Measurements from ENCODE around the gene NRIP1.

- TF ChIP-seq, protein P1, sequence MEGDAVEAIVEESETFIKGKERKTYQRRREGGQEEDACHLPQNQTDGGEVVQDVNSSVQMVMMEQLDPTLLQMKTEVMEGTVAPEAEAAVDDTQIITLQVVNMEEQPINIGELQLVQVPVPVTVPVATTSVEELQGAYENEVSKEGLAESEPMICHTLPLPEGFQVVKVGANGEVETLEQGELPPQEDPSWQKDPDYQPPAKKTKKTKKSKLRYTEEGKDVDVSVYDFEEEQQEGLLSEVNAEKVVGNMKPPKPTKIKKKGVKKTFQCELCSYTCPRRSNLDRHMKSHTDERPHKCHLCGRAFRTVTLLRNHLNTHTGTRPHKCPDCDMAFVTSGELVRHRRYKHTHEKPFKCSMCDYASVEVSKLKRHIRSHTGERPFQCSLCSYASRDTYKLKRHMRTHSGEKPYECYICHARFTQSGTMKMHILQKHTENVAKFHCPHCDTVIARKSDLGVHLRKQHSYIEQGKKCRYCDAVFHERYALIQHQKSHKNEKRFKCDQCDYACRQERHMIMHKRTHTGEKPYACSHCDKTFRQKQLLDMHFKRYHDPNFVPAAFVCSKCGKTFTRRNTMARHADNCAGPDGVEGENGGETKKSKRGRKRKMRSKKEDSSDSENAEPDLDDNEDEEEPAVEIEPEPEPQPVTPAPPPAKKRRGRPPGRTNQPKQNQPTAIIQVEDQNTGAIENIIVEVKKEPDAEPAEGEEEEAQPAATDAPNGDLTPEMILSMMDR (IDR thresholded peaks at IDR 0.05), result no peak
- no peak for TF ChIP-seq EZH2 (IDR thresholded peaks at IDR 0.05; ENCODE audit: borderline replicate concordance, insufficient read depth, low read depth, low read length, poor library complexity, severe bottlenecking)
These were observed 102.6 kb downstream of the NRIP1 start for GRCh38 chr21:14962217-14962616.

Data from B cell (primary cell).